HFFc6 (cell line): Measurements from ENCODE around the gene SRSF10. TPM values are rescaled to one million over a fixed set of nuclear protein-coding genes. Genes with fewer than 3 reads are reported as not detected.
"Not testable (repeated sequence)": the region's sequence is repeated elsewhere in the genome, so short reads cannot be mapped to it uniquely, and the experiment has no call there.

Source experiments
- DNase-seq: peaks from one replicate; pipeline ENCODE4 v3.0.0-alpha.2; 2018
- H3K27ac Mint-ChIP-seq: 2 replicates; pipeline ENCODE4 v1.8.0; 2020; ENCODE audit warnings: mild to moderate bottlenecking, mixed read lengths
- H3K27me3 Mint-ChIP-seq: 2 replicates; pipeline ENCODE4 v1.8.0; 2021; ENCODE audit warnings: mild to moderate bottlenecking, moderate library complexity, mixed read lengths; ENCODE audit not compliant: insufficient read depth
- H3K36me3 Mint-ChIP-seq: 2 replicates; pipeline ENCODE4 v1.8.0; 2021; ENCODE audit warnings: low read depth, mixed read lengths
- H3K4me1 Mint-ChIP-seq: 2 replicates; pipeline ENCODE4 v1.8.0; 2020; ENCODE audit warnings: low read depth, mixed read lengths
- H3K4me3 Mint-ChIP-seq: 2 replicates; pipeline ENCODE4 v1.8.0; 2020; ENCODE audit warnings: mild to moderate bottlenecking, moderate library complexity, mixed read lengths
- H3K9me3 Mint-ChIP-seq: 2 replicates; pipeline ENCODE4 v1.8.0; 2020; ENCODE audit warnings: mild to moderate bottlenecking, mixed read lengths
- CTCF ChIP-seq: fragments of 200-600 bp; sonication (generic); IDR thresholded peaks from 2 replicates; pipeline ENCODE4 v1.5.0; 2021; ENCODE audit warnings: antibody characterized with exemption, mild to moderate bottlenecking
- total RNA-seq, 6 experiments: library from RNA; stranded (reverse); fragmentation: NEBNext Ultra II Directional; extraction: Animal tissue kit (Norgen Biotek cat#: 25700); gene quantifications; 2 replicates in 1 of 6; 3 replicates in 5 of 6; pipeline ENCODE4 v1.2.3, GENCODE V29; 2021

The SRSF10 gene
- total RNA-seq, 6 experiments from 2014 or later: 84.5 to 100 (median 94.8) TPM

- Mint-ChIP-seq H3K36me3 (peaks cover 34% of the 10 kb centered on the region), H3K27ac (peak within 1 kb of the TSS; percentile 100), H3K4me3 (peak within 1 kb of the TSS; percentile 99), H3K4me1 (peaks cover 66% of the 10 kb centered on the region), H3K27me3 (peaks cover 4% of the 10 kb centered on the region; the same call in 1 of the 2 replicates), H3K9me3 (no peaks in the 10 kb centered on the region)
- DNase-seq: peak; percentile 95
- TF ChIP-seq CTCF: no peak
Measured at GRCh38 chr1:23959461-23960290, 20.5 kb downstream of the SRSF10 start, which contains the start of gene PNRC2. PNRC2 (plus strand) TSS chr1:23959828; CDS start chr1:23961458, 1,630 bp downstream.

GRCh38 chr1:23958810-23959460 is 21.2 kb downstream of the SRSF10 start:
- peaks cover 31% of the 10 kb centered on the region for H3K36me3 Mint-ChIP-seq
- H3K4me3 Mint-ChIP-seq: peak overlapping the region; percentile 99
- TF ChIP-seq CTCF: peak; percentile 17
- H3K27ac Mint-ChIP-seq: peak overlapping the region; percentile 100
- H3K27me3 Mint-ChIP-seq: peaks cover 4% of the 10 kb centered on the region; the same call in 1 of the 2 replicates
- peaks cover 63% of the 10 kb centered on the region for H3K4me1 Mint-ChIP-seq
- H3K9me3 Mint-ChIP-seq: no peaks in the 10 kb centered on the region
- peak; percentile 88 for DNase-seq

GRCh38 chr1:23958040-23958809 is 21.9 kb downstream of the SRSF10 start:
- peak overlapping the region; percentile 99 for H3K4me3 Mint-ChIP-seq
- not testable (repeated sequence) for DNase-seq, H3K27me3 Mint-ChIP-seq, H3K9me3 Mint-ChIP-seq
- peaks cover 63% of the 10 kb centered on the region for H3K4me1 Mint-ChIP-seq
- H3K36me3 Mint-ChIP-seq: peaks cover 29% of the 10 kb centered on the region
- H3K27ac Mint-ChIP-seq: peak overlapping the region; percentile 100

- Mint-ChIP-seq H3K27ac (no peak overlapping the region), H3K9me3 (no peaks in the 10 kb centered on the region), H3K4me1 (peaks cover 63% of the 10 kb centered on the region), H3K4me3 (0 out of 2 replicates have a peak overlapping the region, but pooled peaks have one; percentile 25), H3K27me3 (peaks cover 4% of the 10 kb centered on the region; the same call in 1 of the 2 replicates), H3K36me3 (peaks cover 25% of the 10 kb centered on the region)
- no peak for DNase-seq
- TF ChIP-seq CTCF: no peak
Measured at GRCh38 chr1:23957096-23957495, 23.0 kb downstream of the SRSF10 start.

GRCh38 chr1:23953020-23953419 is 27.1 kb downstream of the SRSF10 start:
- H3K4me1 Mint-ChIP-seq: peaks cover 59% of the 10 kb centered on the region
- no peak overlapping the region for H3K27ac Mint-ChIP-seq
- H3K27me3 Mint-ChIP-seq: no peaks in the 10 kb centered on the region; the same call in 1 of the 2 replicates
- no peak overlapping the region for H3K4me3 Mint-ChIP-seq
- no peaks in the 10 kb centered on the region for H3K36me3 Mint-ChIP-seq
- DNase-seq: no peak
- no peak for TF ChIP-seq CTCF
- no peaks in the 10 kb centered on the region for H3K9me3 Mint-ChIP-seq
